ENCODE data around the gene INSC.

Gene INSC

GRCh38 chr11:15282754-15283153 is 168.0 kb downstream of the INSC start:
- FAIRE-seq (no peak), DNase-seq (ENCODE audit: insufficient read length, low spot score) (no peak)
- TF ChIP-seq POLR2AphosphoS5 (IDR thresholded peaks at IDR 0.05; ENCODE audit: low read depth, low read length) (no peak), POLR2A (IDR thresholded peaks at IDR 0.05; ENCODE audit: low read depth, low read length) (no peak), TAF1 (IDR thresholded peaks at IDR 0.05; ENCODE audit: low read depth, low read length) (no peak), SPI1 (IDR thresholded peaks at IDR 0.05; ENCODE audit: low read depth, low read length) (no peak), PAX5 (IDR thresholded peaks at IDR 0.05; ENCODE audit: insufficient read depth, low read length, severe bottlenecking) (no peak), POU2F2 (IDR thresholded peaks at IDR 0.05; ENCODE audit: low read depth, low read length) (no peak)

DNA sequence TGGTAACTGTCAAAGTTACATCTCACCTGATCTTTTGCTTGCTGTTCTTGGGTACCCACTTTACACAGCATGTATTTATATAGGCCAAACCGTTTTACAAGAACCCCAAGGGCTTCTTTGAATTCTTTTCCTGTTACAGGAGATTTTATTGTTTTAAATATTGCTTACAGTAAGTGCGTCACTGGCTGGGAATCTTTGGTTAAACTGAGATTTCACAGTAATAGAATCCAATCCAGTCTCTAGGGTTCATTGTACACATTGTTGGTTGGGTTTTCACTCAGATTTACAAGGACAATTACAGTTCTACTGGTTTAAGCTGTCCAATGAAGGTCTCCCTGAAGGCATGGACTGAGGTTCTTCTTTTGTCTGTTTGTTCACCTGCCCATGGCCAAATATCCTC is 171.7 kb downstream of the INSC start:
- DNase-seq (ENCODE audit: insufficient read length, low spot score) (no peak), FAIRE-seq (no peak)
- TF ChIP-seq POU2F2 (IDR thresholded peaks at IDR 0.05; ENCODE audit: low read depth, low read length), result no peak
- no peak for TF ChIP-seq PAX5 (IDR thresholded peaks at IDR 0.05; ENCODE audit: insufficient read depth, low read length, severe bottlenecking)
- TF ChIP-seq POLR2AphosphoS5 (IDR thresholded peaks at IDR 0.05; ENCODE audit: low read depth, low read length), result no peak
- no peak for TF ChIP-seq TAF1 (IDR thresholded peaks at IDR 0.05; ENCODE audit: low read depth, low read length)
- TF ChIP-seq SPI1 (IDR thresholded peaks at IDR 0.05; ENCODE audit: low read depth, low read length), result no peak
- TF ChIP-seq POLR2A (IDR thresholded peaks at IDR 0.05; ENCODE audit: low read depth, low read length), result no peak

- FAIRE-seq (no peak), DNase-seq (ENCODE audit: insufficient read length, low spot score) (no peak)
- TF ChIP-seq POLR2AphosphoS5 (IDR thresholded peaks at IDR 0.05; ENCODE audit: low read depth, low read length) (no peak), PAX5 (IDR thresholded peaks at IDR 0.05; ENCODE audit: insufficient read depth, low read length, severe bottlenecking) (no peak), POLR2A (IDR thresholded peaks at IDR 0.05; ENCODE audit: low read depth, low read length) (no peak), SPI1 (IDR thresholded peaks at IDR 0.05; ENCODE audit: low read depth, low read length) (no peak), POU2F2 (IDR thresholded peaks at IDR 0.05; ENCODE audit: low read depth, low read length) (no peak), TAF1 (IDR thresholded peaks at IDR 0.05; ENCODE audit: low read depth, low read length) (no peak)
Observed at GRCh38 chr11:15288863-15289262, 174.1 kb downstream of the INSC start.

DNA sequence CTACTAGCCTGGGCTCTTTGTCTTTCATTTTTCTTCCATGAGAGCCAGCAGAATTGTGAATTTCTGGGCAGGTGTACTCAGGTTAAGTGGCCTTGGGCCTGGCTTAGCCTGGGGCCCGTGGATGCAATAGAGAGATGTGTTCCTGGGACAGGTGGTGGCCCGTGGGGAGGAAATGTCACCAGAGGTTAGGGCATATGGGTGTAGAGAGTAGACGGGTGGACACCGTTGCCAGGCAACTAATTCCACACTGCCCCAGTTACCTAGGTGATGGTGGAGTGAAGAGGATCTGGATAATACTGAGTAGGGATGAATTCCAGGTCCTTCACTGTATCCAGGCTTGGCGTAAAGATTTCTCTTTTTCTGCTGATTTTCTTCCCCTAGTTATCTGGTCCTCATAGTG is 175.0 kb downstream of the INSC start:
- no peak for TF ChIP-seq SPI1 (IDR thresholded peaks at IDR 0.05; ENCODE audit: low read depth, low read length)
- TF ChIP-seq POU2F2 (IDR thresholded peaks at IDR 0.05; ENCODE audit: low read depth, low read length), result no peak
- TF ChIP-seq POLR2A (IDR thresholded peaks at IDR 0.05; ENCODE audit: low read depth, low read length), result no peak
- TF ChIP-seq PAX5 (IDR thresholded peaks at IDR 0.05; ENCODE audit: insufficient read depth, low read length, severe bottlenecking), result no peak
- TF ChIP-seq POLR2AphosphoS5 (IDR thresholded peaks at IDR 0.05; ENCODE audit: low read depth, low read length), result no peak
- no peak for TF ChIP-seq TAF1 (IDR thresholded peaks at IDR 0.05; ENCODE audit: low read depth, low read length)
- FAIRE-seq, result no peak
- DNase-seq (ENCODE audit: insufficient read length, low spot score), result no peak

- no peak for FAIRE-seq
- TF ChIP-seq TAF1 (IDR thresholded peaks at IDR 0.05; ENCODE audit: low read depth, low read length) (no peak), PAX5 (IDR thresholded peaks at IDR 0.05; ENCODE audit: insufficient read depth, low read length, severe bottlenecking) (no peak), POLR2AphosphoS5 (IDR thresholded peaks at IDR 0.05; ENCODE audit: low read depth, low read length) (no peak), SPI1 (IDR thresholded peaks at IDR 0.05; ENCODE audit: low read depth, low read length) (no peak), POU2F2 (IDR thresholded peaks at IDR 0.05; ENCODE audit: low read depth, low read length) (no peak), POLR2A (IDR thresholded peaks at IDR 0.05; ENCODE audit: low read depth, low read length) (no peak)
- DNase-seq (ENCODE audit: insufficient read length, low spot score), result no peak
Observed at GRCh38 chr11:15291885-15292284, 177.2 kb downstream of the INSC start.

DNA sequence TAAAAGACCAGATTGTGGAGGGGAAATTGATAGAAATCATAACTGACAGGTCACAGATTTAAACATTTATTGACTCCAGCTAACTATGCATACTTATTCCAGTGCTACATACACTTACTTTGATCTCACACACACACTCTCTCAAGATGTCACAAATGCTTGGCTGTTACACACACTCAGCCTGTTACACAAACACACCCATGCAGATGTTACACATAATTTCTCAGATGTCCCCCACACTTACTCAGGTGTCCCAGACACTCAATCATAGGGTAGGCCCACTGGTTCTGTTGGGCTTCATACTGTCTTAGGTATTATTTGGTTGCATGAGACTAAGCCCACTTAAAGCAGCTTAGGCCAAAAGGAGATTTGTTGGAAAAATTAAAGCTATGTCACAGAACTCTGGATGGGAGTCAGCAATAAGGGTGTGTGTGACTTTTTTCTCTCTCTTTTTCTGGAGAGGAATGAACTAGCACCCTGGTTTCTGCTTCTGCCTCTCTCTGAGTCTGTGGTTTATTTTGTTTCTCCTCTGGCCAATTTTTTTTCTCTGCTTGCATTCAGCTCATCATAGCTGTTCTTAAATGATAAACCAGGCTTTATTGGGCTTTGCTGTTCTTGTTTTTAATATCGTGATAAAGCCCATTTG is 179.4 kb downstream of the INSC start:
- no peak for FAIRE-seq
- TF ChIP-seq POLR2A (IDR thresholded peaks at IDR 0.05; ENCODE audit: low read depth, low read length), result no peak
- TF ChIP-seq POLR2AphosphoS5 (IDR thresholded peaks at IDR 0.05; ENCODE audit: low read depth, low read length), result no peak
- TF ChIP-seq PAX5 (IDR thresholded peaks at IDR 0.05; ENCODE audit: insufficient read depth, low read length, severe bottlenecking), result no peak
- no peak for TF ChIP-seq TAF1 (IDR thresholded peaks at IDR 0.05; ENCODE audit: low read depth, low read length)
- TF ChIP-seq SPI1 (IDR thresholded peaks at IDR 0.05; ENCODE audit: low read depth, low read length), result no peak
- no peak for TF ChIP-seq POU2F2 (IDR thresholded peaks at IDR 0.05; ENCODE audit: low read depth, low read length)
- DNase-seq (ENCODE audit: insufficient read length, low spot score), result no peak

- no peak for DNase-seq (ENCODE audit: insufficient read length, low spot score)
- TF ChIP-seq SPI1 (IDR thresholded peaks at IDR 0.05; ENCODE audit: low read depth, low read length) (no peak), POLR2AphosphoS5 (IDR thresholded peaks at IDR 0.05; ENCODE audit: low read depth, low read length) (no peak), POLR2A (IDR thresholded peaks at IDR 0.05; ENCODE audit: low read depth, low read length) (no peak), POU2F2 (IDR thresholded peaks at IDR 0.05; ENCODE audit: low read depth, low read length) (no peak), TAF1 (IDR thresholded peaks at IDR 0.05; ENCODE audit: low read depth, low read length) (no peak), PAX5 (IDR thresholded peaks at IDR 0.05; ENCODE audit: insufficient read depth, low read length, severe bottlenecking) (no peak)
- no peak for FAIRE-seq
Observed at GRCh38 chr11:15295695-15296094, 181.0 kb downstream of the INSC start.

All from GM12891 (cell line).